H9 (cell line): Measurements from ENCODE around the gene KCNG1. TPM values are rescaled to one million over a fixed set of nuclear protein-coding genes. Genes with fewer than 3 reads are reported as not detected.

ENCODE experiments used
- DNase-seq: peaks from one replicate; pipeline ENCODE4 v3.0.0-alpha.2; 2017
- H2AFZ ChIP-seq: one replicate; pipeline ENCODE4 v1.6.1; 2013; ENCODE audit warnings: mild to moderate bottlenecking, low read length, control low read depth, moderate library complexity
- H2AK5ac ChIP-seq: 2 replicates; pipeline ENCODE4 v1.6.1; 2013; ENCODE audit warnings: low read length, control low read depth, mixed read lengths; ENCODE audit not compliant: insufficient read length
- H2BK120ac ChIP-seq: one replicate; pipeline ENCODE4 v1.6.1; 2013; ENCODE audit warnings: low read depth, mild to moderate bottlenecking, low read length, control low read depth, inconsistent platforms; ENCODE audit not compliant: poor library complexity, severe bottlenecking
- H2BK12ac ChIP-seq: 2 replicates; pipeline ENCODE4 v1.6.1; 2013; ENCODE audit warnings: low read length, control low read depth, mixed read lengths, low read depth; ENCODE audit not compliant: insufficient read length
- H2BK15ac ChIP-seq: 2 replicates; pipeline ENCODE4 v1.6.1; 2013; ENCODE audit warnings: low read depth, low read length, control low read depth
- H2BK20ac ChIP-seq: one replicate; pipeline ENCODE4 v1.6.1; 2013; ENCODE audit warnings: low read depth, mild to moderate bottlenecking, low read length, control low read depth, inconsistent platforms; ENCODE audit not compliant: poor library complexity, severe bottlenecking
- H2BK5ac ChIP-seq: 2 replicates; pipeline ENCODE4 v1.6.1; 2013; ENCODE audit warnings: low read length, control low read depth, mixed read lengths; ENCODE audit not compliant: insufficient read length
- H3K14ac ChIP-seq: 2 replicates; pipeline ENCODE4 v1.6.1; 2013; ENCODE audit warnings: low read length, control low read depth; ENCODE audit not compliant: insufficient read depth
- H3K18ac ChIP-seq: 2 replicates; pipeline ENCODE4 v1.6.1; 2013; ENCODE audit warnings: low read depth, mild to moderate bottlenecking, mixed read lengths, low read length, control low read depth; ENCODE audit not compliant: insufficient read length
- H3K23ac ChIP-seq: 2 replicates; pipeline ENCODE4 v1.6.1; 2013; ENCODE audit warnings: low read length, control low read depth, mixed read lengths, low read depth; ENCODE audit not compliant: insufficient read length
- H3K23me2 ChIP-seq: 2 replicates; pipeline ENCODE4 v1.6.1; 2013; ENCODE audit warnings: low read depth, mild to moderate bottlenecking, mixed read lengths, low read length, control low read depth; ENCODE audit not compliant: insufficient read length, poor library complexity, severe bottlenecking
- H3K27ac ChIP-seq: 2 replicates; pipeline ENCODE4 v1.5.1; 2013; ENCODE audit warnings: low read length, control low read depth, mixed read lengths, low read depth; ENCODE audit not compliant: insufficient read length
- H3K27me3 ChIP-seq: 2 replicates; pipeline ENCODE4 v1.6.1; 2013; ENCODE audit warnings: low read length, control low read depth, inconsistent platforms; ENCODE audit not compliant: insufficient read depth
- H3K4ac ChIP-seq: 2 replicates; pipeline ENCODE4 v1.6.1; 2013; ENCODE audit warnings: low read depth, mild to moderate bottlenecking, control low read depth, inconsistent platforms, low read length, moderate library complexity
- H3K4me1 ChIP-seq: 2 replicates; pipeline ENCODE4 v1.6.1; 2013; ENCODE audit warnings: low read length, control low read depth, inconsistent platforms; ENCODE audit not compliant: insufficient read depth
- H3K4me2 ChIP-seq: 2 replicates; pipeline ENCODE4 v1.6.1; 2013; ENCODE audit warnings: low read length, control low read depth, mixed read lengths; ENCODE audit not compliant: insufficient read length, insufficient read depth
- H3K56ac ChIP-seq: 2 replicates; pipeline ENCODE4 v1.6.1; 2013; ENCODE audit warnings: low read depth, mild to moderate bottlenecking, mixed read lengths, low read length, control low read depth; ENCODE audit not compliant: insufficient read length
- H3K79me1 ChIP-seq: 2 replicates; pipeline ENCODE4 v1.6.1; 2013; ENCODE audit warnings: low read depth, mild to moderate bottlenecking, moderate library complexity, low read length, control low read depth, inconsistent platforms; ENCODE audit not compliant: insufficient read depth, poor library complexity, severe bottlenecking
- H3K79me2 ChIP-seq: 2 replicates; pipeline ENCODE4 v1.6.1; 2013; ENCODE audit warnings: low read length, control low read depth, inconsistent platforms; ENCODE audit not compliant: insufficient read depth
- H3K9ac ChIP-seq: 2 replicates; pipeline ENCODE4 v1.6.1; 2013; ENCODE audit warnings: low read length, control low read depth, mixed read lengths; ENCODE audit not compliant: insufficient read length; ENCODE audit errors: extremely low read depth
- H3K9me3 ChIP-seq: one replicate; pipeline ENCODE4 v1.6.1; 2013; ENCODE audit warnings: low read depth, low read length, inconsistent platforms; ENCODE audit not compliant: control insufficient read depth
- H3T11ph ChIP-seq: one replicate; pipeline ENCODE4 v1.6.1; 2013; ENCODE audit warnings: mild to moderate bottlenecking, low read length, control low read depth, inconsistent platforms
- H4K20me1 ChIP-seq: one replicate; pipeline ENCODE4 v1.6.1; 2013; ENCODE audit not compliant: control insufficient read depth, insufficient read length, insufficient read depth
- H4K5ac ChIP-seq: 2 replicates; pipeline ENCODE4 v1.6.1; 2013; ENCODE audit warnings: low read depth, mild to moderate bottlenecking, mixed read lengths, low read length, control low read depth; ENCODE audit not compliant: insufficient read length
- H4K8ac ChIP-seq: replicated peaks from 2 replicates; pipeline ENCODE4 v1.6.1; 2013; ENCODE audit warnings: low read length, control low read depth, mixed read lengths, low read depth; ENCODE audit not compliant: insufficient read length
- H4K91ac ChIP-seq: 2 replicates; pipeline ENCODE4 v1.6.1; 2013; ENCODE audit warnings: low read depth, mild to moderate bottlenecking, moderate library complexity, mixed read lengths, low read length, control low read depth; ENCODE audit not compliant: insufficient read length
- H3K27ac Mint-ChIP-seq, 3 experiments: 2 replicates in 2 of 3; 3 replicates in 1 of 3; pipeline ENCODE4 v1.8.0; 2020 to 2021; ENCODE audit warnings: mixed read lengths in 3 of 3, mild to moderate bottlenecking in 1 of 3, moderate library complexity in 1 of 3
- H3K27me3 Mint-ChIP-seq: 2 replicates; pipeline ENCODE4 v1.8.0; 2021; ENCODE audit warnings: low read depth, mild to moderate bottlenecking, moderate library complexity, mixed read lengths
- H3K36me3 Mint-ChIP-seq, 3 experiments: 2 replicates in 2 of 3; 3 replicates in 1 of 3; pipeline ENCODE4 v1.8.0; 2020 to 2021; ENCODE audit warnings: low read depth in 3 of 3, mixed read lengths in 3 of 3; ENCODE audit not compliant: insufficient read depth in 1 of 3
- H3K4me1 Mint-ChIP-seq, 2 experiments: 2 replicates each; pipeline ENCODE4 v1.8.0; 2020; ENCODE audit warnings: mixed read lengths in 2 of 2
- H3K4me3 Mint-ChIP-seq, 2 experiments: 2 replicates in 1 of 2; 3 replicates in 1 of 2; pipeline ENCODE4 v1.8.0; 2020 to 2021; ENCODE audit warnings: mild to moderate bottlenecking in 2 of 2, mixed read lengths in 2 of 2, moderate library complexity in 1 of 2
- H3K9me3 Mint-ChIP-seq, 2 experiments: 2 replicates in 1 of 2; 3 replicates in 1 of 2; pipeline ENCODE4 v1.8.0; 2020; ENCODE audit warnings: mild to moderate bottlenecking in 2 of 2, mixed read lengths in 2 of 2, moderate library complexity in 1 of 2
- WGBS: extraction: QIAGEN DNeasy Blood & Tissue Kit; methylation state at CpG from one replicate; pipeline ENCODE4 v1.1.7; 2013; ENCODE audit warnings: missing lambda C conversion rate, low lambda C conversion rate, mixed read lengths; ENCODE audit not compliant: insufficient read length; ENCODE audit errors: extremely low coverage; 5-methylcytosine and 5-hydroxymethylcytosine counted together
- total RNA-seq: library from RNA; stranded (reverse); gene quantifications from 2 replicates; pipeline ENCODE4 v1.2.1, GENCODE V29; 2021
- TF ChIP-seq, protein P1 (sequence below): fragments of 200-600 bp; sonication (generic); conservative IDR thresholded peaks from 3 replicates; pipeline ENCODE4 v1.8.0; 2021; ENCODE audit warnings: antibody characterized with exemption, mild to moderate bottlenecking

The KCNG1 gene
- total RNA-seq, 1 experiment from 2014 or later, result 13.2 TPM

GRCh38 chr20:50958615-50959542 is 64.0 kb downstream of the KCNG1 start, which contains the start of gene MOCS3:
Gene MOCS3, plus strand, starts transcription at chr20:50958818. Its CDS starts 25 bp downstream, at chr20:50958843.
- H3K27me3 ChIP-seq, result no peaks in the 10 kb centered on the region
- no peak within 1 kb of the TSS for H2BK12ac ChIP-seq
- Mint-ChIP-seq H3K36me3 (peaks cover 17 to 30% (median 30%) of the 10 kb centered on the region in 3 experiments; a peak in 6 of 7 replicates), H3K27ac (peak within 1 kb of the TSS; percentile 99 to 100 (median 100)), H3K27me3 (no peaks in the 10 kb centered on the region), H3K4me1 (peaks cover 17 to 31% of the 10 kb centered on the region in 2 experiments), H3K9me3 (no peaks in the 10 kb centered on the region; a peak in 1 of 5 replicates), H3K4me3 (peak within 1 kb of the TSS; percentile 88 to 95)
- peak within 1 kb of the TSS; percentile 98 for H3K9ac ChIP-seq
- H2BK5ac ChIP-seq, result peak within 1 kb of the TSS; percentile 69
- TF ChIP-seq, protein P1, sequence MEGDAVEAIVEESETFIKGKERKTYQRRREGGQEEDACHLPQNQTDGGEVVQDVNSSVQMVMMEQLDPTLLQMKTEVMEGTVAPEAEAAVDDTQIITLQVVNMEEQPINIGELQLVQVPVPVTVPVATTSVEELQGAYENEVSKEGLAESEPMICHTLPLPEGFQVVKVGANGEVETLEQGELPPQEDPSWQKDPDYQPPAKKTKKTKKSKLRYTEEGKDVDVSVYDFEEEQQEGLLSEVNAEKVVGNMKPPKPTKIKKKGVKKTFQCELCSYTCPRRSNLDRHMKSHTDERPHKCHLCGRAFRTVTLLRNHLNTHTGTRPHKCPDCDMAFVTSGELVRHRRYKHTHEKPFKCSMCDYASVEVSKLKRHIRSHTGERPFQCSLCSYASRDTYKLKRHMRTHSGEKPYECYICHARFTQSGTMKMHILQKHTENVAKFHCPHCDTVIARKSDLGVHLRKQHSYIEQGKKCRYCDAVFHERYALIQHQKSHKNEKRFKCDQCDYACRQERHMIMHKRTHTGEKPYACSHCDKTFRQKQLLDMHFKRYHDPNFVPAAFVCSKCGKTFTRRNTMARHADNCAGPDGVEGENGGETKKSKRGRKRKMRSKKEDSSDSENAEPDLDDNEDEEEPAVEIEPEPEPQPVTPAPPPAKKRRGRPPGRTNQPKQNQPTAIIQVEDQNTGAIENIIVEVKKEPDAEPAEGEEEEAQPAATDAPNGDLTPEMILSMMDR, result no peak
- no peak within 1 kb of the TSS for H2BK120ac ChIP-seq
- no peaks in the 10 kb centered on the region for H3K9me3 ChIP-seq
- H2AK5ac ChIP-seq, result no peak within 1 kb of the TSS
- no peak within 1 kb of the TSS for H2BK20ac ChIP-seq
- peaks cover 28% of the 10 kb centered on the region for H3K79me2 ChIP-seq
- peaks cover 2% of the 10 kb centered on the region; the same call in 1 of the 2 replicates for H3K4me1 ChIP-seq
- H4K20me1 ChIP-seq, result no peaks in the 10 kb centered on the region
- H2AFZ ChIP-seq, result peak within 1 kb of the TSS; percentile 24
- H3K79me1 ChIP-seq, result peaks cover 4% of the 10 kb centered on the region
- H3K27ac ChIP-seq, result no peak within 1 kb of the TSS
- no peak within 1 kb of the TSS for H3K4ac ChIP-seq
- no CpG with 5 or more reads among the region's 67 CpGs for WGBS
- peak; percentile 81 for DNase-seq
- peak within 1 kb of the TSS; percentile 76 for H3K14ac ChIP-seq
- H4K8ac ChIP-seq, result no peak within 1 kb of the TSS
- peak within 1 kb of the TSS; percentile 83 for H3K18ac ChIP-seq
- H3K23ac ChIP-seq, result no peak within 1 kb of the TSS
- peak within 1 kb of the TSS; percentile 94 for H3K4me2 ChIP-seq
- no peak within 1 kb of the TSS for H3K56ac ChIP-seq
- H3K23me2 ChIP-seq, result peaks cover 10% of the 10 kb centered on the region
- H4K5ac ChIP-seq, result no peak within 1 kb of the TSS
- H2BK15ac ChIP-seq, result no peak within 1 kb of the TSS
- H4K91ac ChIP-seq, result no peak within 1 kb of the TSS
- H3T11ph ChIP-seq, result no peak within 1 kb of the TSS
